ENCODE results near the gene ATXN10.
"Not testable (repeated sequence)": the region's sequence is repeated elsewhere in the genome, so short reads cannot be mapped to it uniquely, and the experiment has no call there.

ATXN10 gene

DNA sequence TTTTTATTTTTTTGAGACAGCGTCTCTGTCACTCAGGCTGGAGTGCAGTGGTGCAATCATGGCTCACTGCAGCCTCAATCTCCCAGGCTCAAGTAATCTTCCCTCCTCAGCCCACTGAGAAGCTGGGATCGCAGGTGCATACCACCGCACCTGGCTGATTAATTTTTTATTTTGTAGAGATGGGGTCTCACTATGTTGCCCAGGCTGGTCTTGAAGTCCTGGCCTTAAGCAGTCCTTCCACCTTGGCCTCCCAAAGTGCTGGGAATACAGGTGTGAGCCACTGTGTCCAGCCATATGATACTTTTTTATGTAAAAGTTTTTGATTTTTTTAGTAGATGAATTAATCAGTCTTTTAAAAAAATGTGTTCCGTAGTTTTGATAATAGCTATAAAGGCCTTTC is 42.8 kb downstream of the ATXN10 start:
- FAIRE-seq = not testable (repeated sequence)

DNA sequence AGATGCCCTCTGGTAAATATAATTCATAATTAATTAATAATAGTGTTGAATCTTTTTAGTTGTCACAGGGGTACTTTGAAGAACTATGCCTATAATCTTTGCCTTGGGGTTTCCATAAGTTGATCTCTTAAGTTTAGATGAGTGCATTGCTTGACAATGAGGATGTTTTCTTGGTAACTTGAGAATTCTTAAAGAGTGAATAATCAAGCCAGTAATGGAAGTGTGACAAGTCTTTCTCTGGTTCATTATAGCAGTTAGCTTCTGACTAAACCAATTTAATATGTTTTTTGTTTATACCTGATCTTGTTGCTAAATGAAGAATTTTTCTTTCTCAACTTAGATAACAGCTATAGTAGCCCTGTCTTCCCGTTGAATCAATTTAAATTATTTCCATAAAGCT is 46.2 kb downstream of the ATXN10 start:
- FAIRE-seq = no peak

DNA sequence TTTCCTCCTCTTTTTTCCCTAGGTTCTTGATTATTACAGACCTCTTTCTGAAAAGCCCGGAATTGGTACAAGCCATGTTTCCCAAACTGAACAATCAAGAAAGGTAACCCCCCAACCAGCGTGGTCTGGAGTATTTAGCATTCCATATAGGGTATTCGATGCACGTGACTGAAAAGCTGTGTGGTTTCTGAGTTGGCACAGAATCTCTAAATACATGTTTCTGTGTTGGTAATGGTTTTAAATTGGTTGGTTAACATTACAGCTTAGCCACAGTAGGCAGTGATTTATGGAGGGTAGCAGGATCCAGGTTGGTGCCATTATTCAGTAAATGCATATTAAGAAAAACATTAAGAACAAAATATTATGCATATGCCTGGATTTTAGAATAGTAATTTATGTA is 46.8 kb downstream of the ATXN10 start:
- no peak for FAIRE-seq

DNA sequence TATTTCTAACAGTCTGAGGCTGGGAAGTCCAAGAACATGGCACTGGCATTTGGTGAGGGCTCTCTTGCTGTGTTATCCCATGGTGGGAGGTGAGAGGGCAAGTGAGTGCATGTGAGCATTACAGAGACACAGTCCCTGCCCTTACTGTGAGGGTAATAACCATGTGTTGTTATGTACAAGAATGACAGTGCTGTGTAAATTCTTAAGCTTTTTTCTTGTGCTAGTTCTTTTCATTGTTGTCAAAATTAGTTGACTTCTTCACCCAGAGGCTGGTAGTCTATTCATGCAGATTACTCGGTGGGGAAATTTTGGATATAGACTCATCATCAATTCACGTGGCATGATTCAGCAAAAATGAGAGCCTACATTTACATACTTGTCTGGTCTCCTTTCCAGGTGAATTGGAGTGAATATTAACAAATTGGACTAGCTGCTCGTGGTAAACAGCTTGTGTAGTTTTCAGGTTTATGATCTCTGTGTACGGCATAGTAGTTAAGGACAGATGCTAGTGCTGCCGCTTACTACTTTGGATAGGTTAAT is 49.3 kb downstream of the ATXN10 start:
- FAIRE-seq = no peak

DNA sequence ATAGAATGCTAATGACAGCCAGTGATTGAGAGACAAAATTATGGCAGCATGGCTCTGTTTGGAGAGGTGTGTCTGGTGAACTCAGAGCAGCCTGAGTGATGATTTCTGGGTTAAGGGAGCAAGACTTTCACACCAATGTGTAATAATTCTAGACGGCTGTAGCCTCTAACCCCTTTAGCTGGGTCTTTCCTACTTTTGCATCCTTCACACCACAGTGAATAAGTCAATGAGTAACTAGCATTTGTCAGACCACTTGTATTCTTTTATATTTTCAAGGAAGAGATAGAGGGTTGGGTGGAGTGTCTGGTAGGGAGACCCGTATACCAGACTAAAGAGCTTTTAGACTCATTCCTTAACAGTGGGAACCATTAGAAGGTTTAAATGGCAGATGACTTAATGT is 50.4 kb downstream of the ATXN10 start:
- no peak for FAIRE-seq

DNA sequence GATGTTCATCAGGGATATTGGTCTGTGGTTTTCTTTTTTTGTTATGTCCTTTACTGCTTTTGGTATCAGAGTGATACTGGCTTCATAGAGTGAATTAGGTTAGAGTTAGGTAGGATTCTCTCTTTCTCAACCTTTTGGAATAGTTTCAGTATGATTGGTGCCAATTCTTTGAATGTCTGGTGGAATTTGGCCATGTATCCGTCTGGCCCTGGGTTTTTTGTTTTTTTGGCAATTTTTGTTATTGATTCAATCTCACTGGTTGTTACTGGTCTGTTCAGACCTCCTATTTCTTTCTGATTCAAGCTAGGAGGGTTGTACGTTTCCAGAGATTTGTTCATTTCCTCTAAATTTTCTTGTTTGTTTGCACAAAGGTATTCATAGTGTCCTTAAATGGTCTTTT is 54.4 kb downstream of the ATXN10 start:
- FAIRE-seq = no peak

DNA sequence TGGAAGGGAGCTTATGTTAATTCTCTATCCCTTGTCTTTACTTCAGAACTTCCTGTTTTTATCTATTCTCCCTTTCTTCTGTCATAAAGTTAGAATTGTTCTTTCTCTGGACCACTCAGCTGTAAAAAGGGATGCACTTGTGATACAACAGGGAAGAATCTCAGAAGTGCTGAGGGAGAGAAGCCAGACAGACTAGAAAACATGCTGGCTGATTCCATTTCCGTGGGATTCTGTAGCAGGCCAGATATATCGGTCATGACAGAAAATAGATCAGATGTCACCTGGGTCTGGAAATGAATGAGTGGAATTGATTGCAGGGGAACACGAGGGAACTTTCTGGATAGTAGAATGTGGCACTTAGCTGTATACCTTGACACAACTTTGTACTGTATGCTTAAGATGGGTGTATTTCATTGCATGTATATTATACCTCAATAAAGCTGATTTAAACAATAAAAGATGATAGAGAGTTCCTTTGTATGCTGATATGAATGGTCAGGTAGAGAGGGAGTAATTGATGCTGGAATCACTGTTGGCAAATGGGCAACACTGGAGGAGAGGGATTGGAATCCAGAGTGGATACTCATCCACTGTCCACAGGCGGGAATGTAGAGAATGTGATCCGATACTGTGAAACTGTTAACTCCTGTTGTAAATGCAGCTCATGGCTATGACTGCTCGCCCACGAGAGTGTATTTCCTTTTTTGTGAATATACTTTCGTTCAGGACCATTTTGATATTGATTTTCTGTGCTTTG is 59.6 kb downstream of the ATXN10 start:
- no peak for FAIRE-seq

DNA sequence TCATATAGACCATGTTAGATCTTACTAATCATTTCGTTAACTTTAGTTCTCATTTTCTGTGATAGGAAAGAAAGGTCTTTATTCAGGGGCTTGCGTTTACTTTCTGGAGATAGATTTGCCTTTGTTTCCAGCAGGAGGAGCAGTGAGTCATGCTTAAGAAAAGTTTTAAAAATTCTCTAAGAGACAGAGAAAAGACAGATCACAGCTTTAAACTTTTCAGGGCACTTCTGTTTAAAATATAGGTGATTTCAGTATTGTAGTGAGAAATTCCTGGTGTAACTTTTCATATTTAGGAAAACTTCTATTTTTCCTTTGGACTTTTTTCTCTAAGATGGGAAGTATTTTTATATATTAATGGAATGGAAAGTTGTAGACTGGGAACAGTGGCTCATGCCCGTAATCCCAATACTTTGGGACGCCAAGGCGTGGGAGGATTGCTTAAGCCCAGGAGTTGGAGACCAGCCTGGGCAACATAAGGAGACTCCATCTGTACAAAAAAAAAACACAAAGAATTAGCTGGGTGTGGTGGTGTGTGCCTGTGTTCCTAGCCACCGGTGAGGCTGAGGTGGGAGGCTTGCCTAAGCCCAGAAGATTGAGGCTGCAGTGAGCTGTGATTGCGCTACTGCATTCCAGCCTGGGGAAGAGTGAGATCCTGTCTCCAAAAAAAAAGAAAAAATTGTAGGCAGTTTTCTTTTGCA is 60.3 kb downstream of the ATXN10 start:
- no peak for FAIRE-seq

DNA sequence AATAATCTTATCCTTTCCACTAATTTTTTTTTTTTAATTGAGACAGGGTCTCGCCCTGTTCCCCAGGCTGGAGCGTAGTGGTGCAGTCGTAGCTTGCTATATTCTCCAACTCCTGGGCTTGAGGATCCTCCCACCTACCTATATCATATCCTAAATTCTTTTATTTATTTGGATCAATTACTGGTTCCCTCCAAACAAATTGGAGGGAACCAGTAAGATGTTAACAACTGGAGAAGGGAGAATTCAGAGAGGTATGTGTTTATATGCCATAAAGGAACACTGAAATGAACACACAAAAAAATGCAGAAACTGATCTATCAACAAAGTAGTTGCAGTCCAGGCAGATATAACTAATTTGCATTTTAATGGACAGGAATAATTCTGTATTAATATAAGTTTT is 63.6 kb downstream of the ATXN10 start:
- no peak for FAIRE-seq

DNA sequence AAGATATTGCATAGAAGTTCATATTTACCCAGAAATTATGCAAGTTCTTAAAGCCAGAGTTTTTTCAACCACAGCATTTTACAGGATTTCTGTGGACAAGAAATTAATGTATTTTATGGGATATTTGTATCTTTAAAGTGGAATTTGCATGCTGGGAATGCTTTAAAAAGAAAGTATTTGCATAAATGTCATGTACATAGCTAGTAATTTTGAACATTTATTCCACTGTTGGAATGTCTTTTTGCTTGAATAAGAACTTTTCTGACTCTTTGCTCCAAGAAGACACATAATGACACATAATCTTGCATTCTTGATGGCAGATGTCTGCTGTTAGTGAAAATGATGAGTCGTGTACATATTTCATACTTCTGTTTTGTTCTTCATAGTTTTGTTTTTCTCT is 66.6 kb downstream of the ATXN10 start:
- FAIRE-seq = no peak

DNA sequence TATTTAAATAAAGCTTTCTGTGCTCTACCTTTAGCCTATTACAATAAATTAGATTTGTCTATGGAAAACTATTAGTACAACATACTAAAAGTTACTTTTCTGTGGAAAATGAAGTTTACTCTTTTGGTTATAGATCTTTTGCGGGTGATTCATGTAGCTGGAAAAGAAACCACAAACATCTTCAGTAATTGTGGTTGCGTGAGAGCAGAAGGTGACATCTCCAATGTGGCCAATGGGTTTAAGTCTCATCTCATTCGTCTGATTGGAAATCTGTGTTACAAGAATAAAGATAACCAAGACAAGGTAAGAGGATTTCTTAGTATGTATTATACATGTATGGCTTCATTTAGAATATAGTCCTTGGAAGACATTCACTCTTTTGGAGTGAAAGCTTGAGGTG is 68.6 kb downstream of the ATXN10 start:
- no peak for FAIRE-seq

DNA sequence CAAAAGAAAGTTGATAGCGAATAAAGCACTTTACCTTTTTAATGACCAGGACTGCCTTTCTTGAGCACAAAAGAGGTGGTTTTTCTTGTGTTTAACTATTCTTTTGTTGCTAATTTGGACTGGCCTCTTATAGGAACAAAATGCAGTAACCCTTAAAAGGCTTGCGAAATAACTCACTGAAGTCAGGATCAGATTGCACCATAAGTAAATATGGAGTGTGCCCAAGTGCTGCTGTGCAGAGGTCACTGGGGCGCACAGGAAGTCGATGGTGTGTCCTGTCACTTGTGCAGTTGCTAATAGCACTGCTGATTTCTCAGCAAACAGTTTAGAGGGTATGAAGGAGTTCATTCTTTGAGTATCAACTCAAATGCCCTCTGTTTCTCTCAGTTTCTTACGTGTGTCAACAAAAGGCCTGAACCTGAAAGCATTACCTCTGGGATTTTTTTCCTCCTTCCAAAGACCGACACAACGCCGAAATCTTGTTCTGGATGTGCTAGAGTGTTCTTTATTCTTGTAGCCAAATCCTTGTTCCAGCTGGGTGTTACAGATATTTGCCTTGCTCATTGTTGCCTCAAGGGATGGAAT is 71.3 kb downstream of the ATXN10 start:
- FAIRE-seq = no peak

DNA sequence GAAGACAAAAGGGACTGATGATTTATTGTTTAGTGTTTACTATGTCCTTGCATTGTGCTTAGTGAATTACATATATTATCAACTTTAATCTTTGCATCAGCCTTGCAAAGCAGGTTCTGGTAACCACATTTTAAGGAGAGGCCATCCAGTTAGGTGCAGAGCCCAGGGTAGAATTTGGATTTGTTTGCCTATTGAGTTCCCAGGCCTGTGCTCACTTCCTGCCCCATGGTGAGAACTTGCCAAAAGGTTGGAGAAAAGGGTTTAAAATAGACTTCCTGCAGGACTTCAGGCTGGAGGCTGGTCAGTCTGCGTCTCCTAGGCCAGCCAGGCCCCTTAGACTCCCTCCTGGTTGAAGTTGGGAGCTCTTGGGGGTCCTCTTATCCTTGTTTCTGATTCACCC is 72.1 kb downstream of the ATXN10 start:
- FAIRE-seq = no peak

DNA sequence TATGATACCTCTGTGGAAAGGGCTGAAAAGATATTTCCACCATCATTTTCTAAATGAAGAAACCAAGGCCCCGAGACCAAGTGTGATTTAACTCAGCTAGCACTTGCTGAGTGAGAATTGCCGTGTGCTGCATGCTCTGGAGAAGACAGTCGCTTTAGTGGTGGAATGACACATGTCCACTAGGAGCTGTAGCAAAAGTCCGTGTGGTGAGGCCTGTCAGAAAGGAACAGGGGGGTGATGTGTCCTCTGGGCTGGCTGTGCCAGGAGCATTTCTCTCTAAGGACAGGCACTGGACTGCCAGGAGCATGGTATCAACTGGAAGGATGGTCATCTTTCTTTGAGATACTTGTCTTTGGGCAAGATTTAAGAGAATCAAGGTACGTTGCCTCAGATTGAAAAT is 72.8 kb downstream of the ATXN10 start:
- no peak for FAIRE-seq

DNA sequence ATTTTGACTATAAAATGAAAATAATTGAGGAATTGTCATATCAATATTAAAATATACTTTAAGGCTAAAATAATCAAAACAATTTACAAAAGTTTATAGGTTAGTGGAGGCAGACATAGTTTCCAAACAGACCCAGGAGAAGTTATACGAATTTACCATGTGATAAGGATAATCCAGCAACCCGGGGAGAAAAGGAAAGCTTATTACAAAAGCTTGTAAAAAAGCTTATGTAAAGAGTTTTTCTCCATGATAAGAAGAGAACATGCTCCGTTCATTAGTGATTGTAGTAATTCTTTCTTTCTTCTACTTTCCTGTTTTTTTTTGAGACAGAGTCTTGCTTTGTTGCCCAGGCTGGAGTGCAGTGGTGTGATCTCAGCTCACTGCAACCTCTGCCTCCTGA is 79.0 kb downstream of the ATXN10 start:
- FAIRE-seq = no peak

DNA sequence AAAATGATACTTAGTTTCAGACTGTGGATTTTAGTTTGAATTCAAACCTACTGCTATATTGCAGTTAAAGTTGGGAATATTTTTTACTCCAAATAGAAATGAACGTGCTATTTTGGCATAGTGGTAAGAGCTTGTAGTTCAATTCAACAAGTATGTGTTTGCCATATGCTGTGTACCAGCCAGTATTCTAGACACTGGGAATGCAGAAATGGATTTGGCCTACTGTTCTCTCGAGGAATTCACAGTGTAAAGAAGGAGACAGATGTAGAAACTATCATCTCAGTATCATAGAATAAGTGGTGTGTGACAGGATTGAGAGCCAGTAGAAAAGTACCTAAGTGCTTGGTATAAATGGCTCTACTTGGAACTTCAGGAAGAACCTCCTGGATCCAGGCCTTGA is 80.4 kb downstream of the ATXN10 start:
- FAIRE-seq = no peak

DNA sequence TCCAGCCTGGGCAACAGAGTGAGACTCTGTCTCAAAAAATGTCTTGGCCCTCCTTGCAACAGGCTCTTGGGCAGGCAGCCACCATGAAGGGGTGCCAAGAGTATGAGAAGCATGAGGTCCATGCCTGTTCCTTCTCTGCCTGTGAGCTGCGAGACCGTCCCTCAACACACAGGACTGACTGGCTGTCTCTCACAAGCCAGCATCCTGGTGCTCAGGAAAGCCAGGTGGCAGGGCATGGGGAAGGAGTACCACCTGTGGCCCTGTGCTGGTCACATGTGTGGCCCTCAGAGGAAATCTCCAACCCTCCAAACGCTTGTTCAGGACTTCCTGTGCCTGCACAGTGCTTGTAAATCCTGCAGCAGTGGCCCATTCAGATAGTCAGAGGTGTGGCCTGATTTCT is 83.2 kb downstream of the ATXN10 start:
- no peak for FAIRE-seq

DNA sequence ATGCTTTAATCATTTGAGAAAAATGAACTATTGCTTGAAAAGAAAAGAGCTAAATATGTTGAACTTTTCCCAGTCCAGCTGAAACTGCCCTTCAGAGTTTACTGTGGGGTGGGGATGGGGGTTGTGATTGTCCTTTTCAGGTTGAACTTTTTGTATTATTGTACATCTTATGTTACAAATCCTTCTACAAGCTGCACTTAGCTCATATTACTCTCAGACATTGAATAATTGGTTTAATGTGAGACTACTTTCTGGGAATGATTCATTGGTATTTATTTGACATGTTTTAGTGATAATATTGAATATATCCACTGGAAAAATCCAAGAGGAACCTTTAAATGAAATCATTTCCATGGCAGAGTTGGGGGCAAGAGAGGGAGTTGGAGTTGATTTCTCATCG is 84.9 kb downstream of the ATXN10 start:
- no peak for FAIRE-seq

DNA sequence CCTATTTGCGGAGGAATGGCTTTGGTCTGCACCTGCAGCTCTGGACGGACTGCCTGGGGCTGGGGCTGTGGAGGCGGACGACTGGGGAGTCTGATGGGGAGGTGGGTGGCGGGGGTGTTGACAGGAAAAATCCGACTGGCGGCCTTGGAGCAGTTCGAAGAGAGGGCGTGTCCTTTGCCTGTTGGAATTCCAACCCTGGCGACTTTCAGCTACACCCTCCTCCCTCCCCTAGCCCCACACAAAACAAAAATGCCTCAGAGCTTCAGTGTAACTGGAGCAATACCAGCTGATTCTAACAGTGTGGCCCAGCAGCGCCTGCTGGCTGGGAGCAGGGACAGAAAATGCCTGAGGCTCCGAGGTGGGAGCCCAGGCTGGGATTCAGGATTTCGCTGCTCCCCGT is 85.4 kb downstream of the ATXN10 start:
- no peak for FAIRE-seq

DNA sequence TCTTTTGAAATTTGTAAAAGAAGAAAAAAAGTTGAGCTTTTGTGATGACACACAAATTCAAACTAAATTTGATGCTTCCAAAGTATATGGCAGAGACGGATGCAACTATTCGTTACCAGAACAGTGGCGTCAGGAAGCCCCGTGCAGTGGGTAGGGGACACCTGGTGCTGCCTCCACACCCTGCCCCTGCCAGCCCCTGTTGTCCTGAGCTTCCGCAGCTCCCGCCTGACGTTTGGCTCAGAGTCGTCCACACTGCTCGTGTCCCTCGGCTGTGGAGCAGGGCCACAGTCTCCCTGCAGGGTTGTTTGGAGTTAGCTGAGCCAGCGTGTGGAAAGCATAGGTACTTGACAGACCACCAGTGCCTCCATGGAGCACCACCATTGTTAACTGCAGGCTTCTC is 86.3 kb downstream of the ATXN10 start:
- no peak for FAIRE-seq

DNA sequence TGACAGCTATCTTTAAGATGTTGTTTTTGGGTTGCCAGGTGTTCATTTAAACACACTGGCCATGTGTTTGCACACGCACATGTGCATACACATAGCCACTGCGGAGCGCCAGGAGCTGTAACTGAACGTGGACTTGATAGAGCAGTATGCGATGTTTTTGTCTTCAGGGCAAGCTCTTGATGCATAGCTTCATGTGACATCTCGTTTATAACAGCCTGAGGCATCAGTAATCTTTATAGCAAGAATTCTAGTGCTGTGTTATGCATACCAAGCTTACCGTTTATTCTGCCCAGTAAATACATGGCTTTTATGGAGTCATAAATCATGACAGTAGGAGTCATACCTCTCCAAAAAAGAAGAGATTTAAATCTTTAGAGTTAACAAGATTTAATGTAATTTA is 87.0 kb downstream of the ATXN10 start:
- FAIRE-seq = no peak

DNA sequence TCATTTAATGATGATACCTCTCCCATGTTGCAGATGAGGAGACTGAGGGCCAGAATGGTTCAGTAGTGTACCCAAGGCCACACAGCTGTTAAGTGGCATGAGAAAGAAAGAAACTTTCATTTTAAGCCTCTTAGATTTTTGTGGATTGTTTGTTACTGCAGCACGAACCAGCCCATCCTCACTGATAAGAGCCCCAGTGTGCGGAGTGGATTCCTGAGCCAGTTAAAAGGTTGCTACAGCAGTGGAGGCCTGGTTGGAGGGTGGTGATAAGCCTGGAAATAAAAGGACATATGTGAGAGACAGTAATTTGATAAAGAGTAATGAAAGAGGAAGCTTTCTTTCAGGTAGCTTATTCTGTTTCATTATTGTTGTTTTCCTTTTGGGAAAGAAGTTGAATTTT is 89.0 kb downstream of the ATXN10 start:
- no peak for FAIRE-seq

DNA sequence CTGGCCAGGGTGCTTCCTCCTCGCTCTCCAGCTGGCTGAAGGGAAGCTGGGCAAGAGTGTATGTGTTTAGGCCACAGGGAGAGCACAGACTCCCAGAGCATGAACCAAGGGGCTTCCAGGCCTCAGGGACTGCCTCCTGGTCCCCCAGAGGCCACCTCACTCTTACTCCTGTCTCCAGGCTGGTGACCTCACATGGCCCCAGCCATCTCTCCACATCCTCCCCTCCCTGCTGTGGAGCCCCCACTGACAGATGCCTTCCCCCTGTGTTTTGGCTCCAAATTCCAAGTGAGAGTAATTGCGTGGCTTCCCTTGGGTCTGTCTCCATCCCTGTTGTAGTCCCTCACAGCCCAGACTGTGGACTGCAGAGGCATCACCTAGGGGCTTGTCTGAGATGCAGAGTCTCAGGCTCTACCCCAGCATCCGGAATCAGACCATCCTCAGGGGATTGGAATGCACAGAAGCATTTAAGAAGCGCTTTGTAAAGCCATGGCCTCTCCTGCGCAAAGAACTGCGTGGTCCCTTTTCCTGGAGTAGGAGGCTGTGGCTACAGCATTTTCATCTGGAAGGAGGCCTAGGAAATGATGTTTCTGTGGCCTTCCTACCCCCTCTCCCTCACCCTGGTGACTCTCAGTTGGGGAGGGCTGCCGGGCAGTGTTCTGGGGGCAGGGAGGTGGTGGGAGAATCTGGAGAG is 91.1 kb downstream of the ATXN10 start:
- FAIRE-seq = no peak

DNA sequence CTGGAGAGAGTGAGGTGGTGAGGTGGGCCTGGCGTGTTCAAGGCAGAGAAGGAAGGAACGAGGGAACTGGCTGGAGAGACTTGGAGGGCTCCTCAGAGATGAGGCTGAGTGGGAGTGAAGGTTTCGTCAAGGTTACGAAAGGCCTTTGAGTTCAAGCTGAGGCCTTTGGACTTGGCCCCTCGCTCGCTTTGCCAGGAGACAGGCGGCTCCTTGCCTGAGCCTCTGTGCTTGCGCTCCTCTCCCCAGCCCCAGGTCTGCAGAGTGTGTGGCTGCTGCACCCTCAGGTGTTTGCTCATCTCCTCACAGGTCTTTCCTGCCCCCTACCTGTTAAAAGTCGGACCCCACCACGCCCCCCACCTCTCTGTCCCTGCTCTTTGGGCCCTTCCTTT is 91.6 kb downstream of the ATXN10 start:
- no peak for FAIRE-seq
